Immature natural killer cell (primary cell): Measurements from ENCODE around the gene NEK2. TPM values are rescaled to one million over a fixed set of nuclear protein-coding genes. Genes with fewer than 3 reads are reported as not detected.
"Not testable (repeated sequence)": the region's sequence is repeated elsewhere in the genome, so short reads cannot be mapped to it uniquely, and the experiment has no call there.

ENCODE experiments used
- DNase-seq, 3 donors: peaks; one replicate each; pipeline ENCODE4 v3.0.0; 2022; ENCODE audit warnings: mixed read lengths in 1 of 3
- H3K27ac Mint-ChIP-seq, 6 donors: one replicate each; pipeline ENCODE4 v1.8.0; 2020; ENCODE audit warnings: mixed read lengths in 6 of 6, mild to moderate bottlenecking in 5 of 6, inconsistent platforms in 4 of 6, moderate library complexity in 3 of 6
- H3K27me3 Mint-ChIP-seq, 3 donors: one replicate each; pipeline ENCODE4 v1.8.0; 2020 to 2021; ENCODE audit warnings: low read depth in 3 of 3, mild to moderate bottlenecking in 3 of 3, mixed read lengths in 3 of 3, moderate library complexity in 3 of 3, inconsistent platforms in 1 of 3
- H3K36me3 Mint-ChIP-seq, 3 donors: one replicate each; pipeline ENCODE4 v1.8.0; 2020; ENCODE audit warnings: mixed read lengths in 3 of 3, inconsistent platforms in 2 of 3, mild to moderate bottlenecking in 2 of 3
- H3K4me1 Mint-ChIP-seq, 2 donors: one replicate each; pipeline ENCODE4 v1.8.0; 2020; ENCODE audit warnings: inconsistent platforms in 2 of 2, mild to moderate bottlenecking in 2 of 2, mixed read lengths in 2 of 2, moderate library complexity in 1 of 2
- H3K4me3 Mint-ChIP-seq, 5 donors: one replicate each; pipeline ENCODE4 v1.8.0; 2020; ENCODE audit warnings: mild to moderate bottlenecking in 5 of 5, mixed read lengths in 5 of 5, inconsistent platforms in 3 of 5, moderate library complexity in 3 of 5
- H3K9me3 Mint-ChIP-seq, 6 donors: one replicate each; pipeline ENCODE4 v1.8.0; 2020; ENCODE audit warnings: mild to moderate bottlenecking in 6 of 6, mixed read lengths in 6 of 6, inconsistent platforms in 4 of 6, moderate library complexity in 3 of 6
- polyA plus RNA-seq, 3 donors: library from polyadenylated mRNA; unstranded; fragments of 300-500 nt; fragmentation: Illumina TruSeq; gene quantifications; one replicate each; pipeline ENCODE4 v1.2.3, GENCODE V29; 2021

Gene NEK2
- polyA plus RNA-seq, 3 donors from 2014 or later: 0.39 to 1.4 (median 1.00) TPM

DNA sequence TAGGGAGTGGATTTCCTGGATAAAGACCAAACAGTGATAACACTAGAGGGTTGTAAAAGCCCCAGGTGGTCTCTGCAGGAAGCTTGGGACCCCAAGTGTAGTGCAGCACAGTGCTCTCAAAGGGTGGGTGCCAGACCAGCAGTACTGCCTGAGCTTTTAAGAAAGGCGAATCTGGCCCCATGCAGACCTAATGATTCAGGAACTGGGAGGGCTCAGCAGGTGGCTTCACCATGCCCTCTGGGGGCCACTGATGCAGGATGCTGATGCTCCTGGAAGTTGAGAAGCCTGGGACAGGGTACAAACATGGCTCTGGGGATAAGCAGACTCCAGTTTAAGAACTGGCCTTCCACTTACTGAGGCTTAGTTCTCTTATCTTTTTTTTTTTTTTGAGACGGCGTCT lies 29.1 kb upstream of the NEK2 start:
- peaks cover 2 to 4% (median 2%) of the 10 kb centered on the region in 3 donors for H3K27me3 Mint-ChIP-seq
- no peak overlapping the region for H3K27ac Mint-ChIP-seq
- no peak for DNase-seq
- no peaks in the 10 kb centered on the region for H3K36me3 Mint-ChIP-seq
- H3K9me3 Mint-ChIP-seq: no peaks in the 10 kb centered on the region
- H3K4me1 Mint-ChIP-seq: peaks cover 0 to under 1% of the 10 kb centered on the region in 2 donors
- H3K4me3 Mint-ChIP-seq: no peak overlapping the region

DNA sequence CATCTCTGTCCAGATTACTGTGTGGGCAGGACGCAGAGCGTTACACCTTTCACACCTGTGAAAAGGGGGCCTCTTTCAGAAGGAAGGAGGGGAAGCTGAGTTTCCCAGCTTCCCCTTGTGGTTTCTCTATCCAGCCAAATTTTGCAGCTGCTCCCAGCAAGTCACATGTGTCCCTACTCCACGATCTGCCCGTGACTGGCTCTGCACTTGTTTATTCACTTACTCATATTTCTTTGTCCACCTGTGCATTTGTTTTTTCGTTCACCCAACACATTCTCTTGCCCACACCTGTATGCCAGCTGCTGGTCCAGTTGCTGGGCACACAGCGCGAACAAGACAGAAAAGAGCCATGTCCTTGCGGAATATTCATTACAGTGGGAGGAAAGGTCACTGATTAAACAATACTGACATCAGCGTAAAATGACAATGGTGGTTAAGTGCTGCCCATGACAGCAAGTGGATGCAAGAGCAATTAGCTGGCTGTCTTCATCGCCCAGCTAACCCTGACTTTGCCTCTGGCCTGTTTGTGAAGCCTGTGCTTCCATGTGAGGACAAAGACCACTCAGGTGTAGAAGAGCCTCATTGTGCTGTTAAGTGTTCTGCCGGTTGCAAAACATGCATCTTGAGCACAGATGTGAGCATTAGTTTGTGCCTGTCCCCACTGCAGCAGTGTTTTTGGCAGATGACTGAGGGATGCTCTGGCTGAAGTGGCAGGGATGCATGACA lies 28.6 kb upstream of the NEK2 start:
- Mint-ChIP-seq H3K4me3 (no peak overlapping the region), H3K4me1 (peaks cover 0 to 4% of the 10 kb centered on the region in 2 donors), H3K27me3 (peaks cover 2 to 6% (median 4%) of the 10 kb centered on the region in 3 donors), H3K27ac (no peak overlapping the region), H3K36me3 (no peaks in the 10 kb centered on the region), H3K9me3 (no peaks in the 10 kb centered on the region)
- DNase-seq: no peak

DNA sequence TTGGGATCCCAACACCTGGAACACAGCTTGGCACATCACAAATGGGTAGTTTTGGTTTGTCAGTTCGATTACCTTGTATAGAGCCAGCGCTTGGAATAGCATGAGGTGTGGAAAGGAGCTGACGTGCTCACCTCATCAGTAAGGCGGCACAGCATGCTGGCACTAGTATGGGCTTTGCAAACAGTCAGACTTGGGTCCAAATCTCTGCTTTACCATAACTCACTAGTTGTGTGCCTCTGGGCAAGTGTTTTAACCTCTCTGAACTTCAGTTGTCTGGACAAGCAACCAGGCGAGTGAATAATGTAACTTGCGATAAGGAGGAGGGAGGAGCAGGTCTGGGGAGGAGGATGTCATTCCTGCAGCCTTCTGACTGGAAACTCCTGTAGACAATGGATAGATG lies 26.3 kb upstream of the NEK2 start:
- no peaks in the 10 kb centered on the region for H3K36me3 Mint-ChIP-seq
- H3K4me1 Mint-ChIP-seq: peaks cover 19 to 22% of the 10 kb centered on the region in 2 donors
- DNase-seq: no peak
- H3K9me3 Mint-ChIP-seq: no peaks in the 10 kb centered on the region
- H3K27me3 Mint-ChIP-seq: peaks cover 3 to 8% (median 4%) of the 10 kb centered on the region in 3 donors
- no peak overlapping the region for H3K27ac Mint-ChIP-seq
- no peak overlapping the region for H3K4me3 Mint-ChIP-seq

DNA sequence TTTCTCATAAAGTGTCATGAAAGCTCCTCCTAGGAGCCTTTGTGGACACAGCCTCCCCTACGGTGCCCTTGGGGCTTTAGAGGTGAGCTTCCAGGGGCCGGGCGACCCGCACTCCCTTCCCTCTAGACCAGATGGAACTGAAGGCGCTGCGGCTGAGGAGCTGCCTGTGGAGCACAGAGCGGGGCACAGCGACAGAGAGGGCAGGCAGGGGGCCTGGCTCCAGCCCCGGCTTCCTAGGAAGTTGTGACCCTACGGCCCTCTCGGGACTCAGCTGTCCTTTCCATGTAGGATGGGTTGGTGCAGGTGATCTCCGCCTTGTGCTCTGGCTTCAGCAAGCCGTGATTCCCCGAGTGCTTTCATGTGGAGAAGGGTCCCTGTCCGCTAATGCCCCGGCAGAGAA lies 23.6 kb upstream of the NEK2 start:
- Mint-ChIP-seq H3K27me3 (peaks cover 4 to 8% (median 8%) of the 10 kb centered on the region in 3 donors), H3K4me1 (peaks cover 46 to 47% of the 10 kb centered on the region in 2 donors), H3K27ac (peak overlapping the region in 1 of 6 donors; percentile 50), H3K9me3 (peaks cover 0 to 4% (median 2%) of the 10 kb centered on the region in 6 donors), H3K4me3 (peak overlapping the region in 4 of 5 donors; percentile 69 to 81 (median 78)), H3K36me3 (peaks cover 0 to 3% (median 0%) of the 10 kb centered on the region in 3 donors)
- no peak for DNase-seq

DNA sequence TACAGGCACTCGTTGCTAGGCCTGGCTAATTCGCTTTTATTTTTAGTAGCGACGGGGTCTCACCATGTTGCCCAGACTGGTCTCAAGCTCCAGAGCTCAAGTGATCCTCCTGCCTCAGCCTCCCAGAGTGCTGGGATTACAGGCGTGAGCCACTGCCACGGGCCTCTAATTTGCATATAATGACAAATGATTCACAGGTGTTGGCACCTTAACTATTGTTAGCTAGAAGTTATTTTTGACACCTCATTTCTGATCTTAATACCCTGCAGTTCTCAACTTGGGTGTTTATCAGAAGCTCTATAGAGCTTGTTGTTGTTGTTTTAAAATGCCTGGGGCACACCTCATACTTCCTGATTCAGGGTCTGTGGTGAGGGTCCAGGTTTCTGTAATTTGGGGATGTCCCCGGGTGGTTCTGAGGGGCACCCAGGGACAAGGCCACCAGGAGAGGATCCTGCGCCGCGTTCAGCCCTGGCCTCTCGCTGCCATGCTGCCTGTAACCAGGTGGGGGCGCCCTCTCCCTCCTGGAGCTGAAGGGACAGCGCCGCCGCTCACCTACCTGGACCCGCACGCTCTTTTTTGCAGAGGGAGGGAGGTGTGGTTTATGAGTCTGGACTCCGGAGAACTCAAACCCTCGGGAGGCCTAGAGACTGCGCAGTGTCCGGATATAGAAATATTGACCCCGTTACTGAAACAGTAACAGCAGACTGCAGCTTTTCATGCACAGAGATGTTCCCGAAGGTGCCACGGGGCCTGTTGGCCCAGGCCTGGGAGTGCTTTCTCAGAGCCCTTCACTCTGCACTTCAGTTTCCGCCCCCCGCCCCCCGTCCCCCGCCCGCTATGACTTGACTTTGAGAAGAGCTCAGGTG lies 23.0 kb upstream of the NEK2 start:
- Mint-ChIP-seq H3K9me3 (peaks cover 0 to 11% (median 3%) of the 10 kb centered on the region in 6 donors), H3K27me3 (peaks cover 4 to 8% (median 8%) of the 10 kb centered on the region in 3 donors), H3K4me3 (peak overlapping the region; percentile 69 to 81 (median 77)), H3K27ac (peak overlapping the region in 4 of 6 donors; percentile 17 to 85 (median 27)), H3K36me3 (peaks cover 0 to 6% (median 4%) of the 10 kb centered on the region in 3 donors), H3K4me1 (peaks cover 52 to 53% of the 10 kb centered on the region in 2 donors)
- peak; percentile 79 to 80 (median 79) for DNase-seq

DNA sequence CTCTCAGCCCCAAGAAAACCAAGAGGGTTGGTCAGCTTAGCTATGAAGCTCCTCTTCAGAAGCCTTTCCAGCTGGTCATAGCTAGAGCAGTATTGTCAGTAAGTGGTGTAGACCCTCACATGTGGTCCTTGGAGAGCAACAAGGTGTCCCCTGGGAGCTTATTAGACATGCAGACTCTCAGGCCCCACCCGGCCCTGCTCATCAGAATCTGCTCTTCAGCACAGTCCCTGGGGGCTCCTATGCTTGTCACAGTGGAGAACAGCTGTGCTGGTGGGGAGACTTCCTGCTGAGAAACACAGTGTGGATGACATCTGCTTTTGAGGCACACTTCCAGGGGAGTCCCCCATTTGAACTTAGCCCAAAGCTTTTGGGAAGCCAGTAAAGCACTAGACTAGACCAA lies 21.9 kb upstream of the NEK2 start:
- peaks cover 0 to 11% (median 3%) of the 10 kb centered on the region in 6 donors for H3K9me3 Mint-ChIP-seq
- H3K27me3 Mint-ChIP-seq: peaks cover 4 to 8% (median 8%) of the 10 kb centered on the region in 3 donors
- peak overlapping the region in 1 of 5 donors; percentile 59 for H3K4me3 Mint-ChIP-seq
- H3K36me3 Mint-ChIP-seq: peaks cover 0 to 6% (median 4%) of the 10 kb centered on the region in 3 donors
- DNase-seq: peak in 1 of 3 donors; percentile 7
- peak overlapping the region in 3 of 6 donors; percentile 63 to 79 (median 72) for H3K27ac Mint-ChIP-seq
- H3K4me1 Mint-ChIP-seq: peaks cover 57 to 63% of the 10 kb centered on the region in 2 donors

DNA sequence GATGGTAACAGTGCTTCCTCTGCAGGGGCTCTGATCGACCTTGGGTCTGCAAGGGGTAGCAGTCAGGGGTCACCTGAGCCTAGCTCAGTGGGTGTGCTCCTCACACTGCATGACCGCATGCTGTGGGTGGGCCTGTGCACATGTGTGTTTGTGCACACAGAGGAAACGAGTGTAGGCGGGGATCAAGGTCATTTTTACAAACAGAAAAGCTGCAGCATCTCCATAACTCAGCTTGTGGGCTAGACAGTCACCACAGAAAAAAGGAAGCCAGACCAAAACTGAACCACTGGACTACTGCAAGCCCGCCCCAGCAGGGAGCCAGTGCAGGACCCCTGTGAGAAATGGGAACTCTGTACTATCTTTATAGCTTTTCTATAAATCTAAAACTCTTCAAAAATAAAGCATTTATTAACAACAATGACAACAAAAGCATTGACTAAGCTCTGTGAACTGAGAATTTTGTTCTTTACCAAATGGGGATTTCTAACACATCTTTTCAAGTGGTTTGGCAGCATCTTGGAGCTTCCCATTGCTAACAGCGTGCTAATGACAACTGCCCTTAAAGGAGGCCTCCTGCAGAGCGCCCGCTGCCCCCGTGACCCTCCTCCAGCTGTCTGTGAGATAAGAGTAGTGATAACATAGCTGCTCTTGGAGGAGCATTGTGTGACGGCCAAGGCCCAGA lies 19.9 kb upstream of the NEK2 start:
- Mint-ChIP-seq H3K4me1 (peaks cover 76 to 84% of the 10 kb centered on the region in 2 donors), H3K27me3 (peaks cover 0 to 7% (median 5%) of the 10 kb centered on the region in 3 donors), H3K27ac (peak overlapping the region; percentile 75 to 94 (median 86)), H3K4me3 (peak overlapping the region; percentile 50 to 83 (median 65)), H3K36me3 (peaks cover 0 to 6% (median 4%) of the 10 kb centered on the region in 3 donors), H3K9me3 (peaks cover 0 to 11% (median 3%) of the 10 kb centered on the region in 6 donors)
- DNase-seq: peak; percentile 57 to 60 (median 58)

DNA sequence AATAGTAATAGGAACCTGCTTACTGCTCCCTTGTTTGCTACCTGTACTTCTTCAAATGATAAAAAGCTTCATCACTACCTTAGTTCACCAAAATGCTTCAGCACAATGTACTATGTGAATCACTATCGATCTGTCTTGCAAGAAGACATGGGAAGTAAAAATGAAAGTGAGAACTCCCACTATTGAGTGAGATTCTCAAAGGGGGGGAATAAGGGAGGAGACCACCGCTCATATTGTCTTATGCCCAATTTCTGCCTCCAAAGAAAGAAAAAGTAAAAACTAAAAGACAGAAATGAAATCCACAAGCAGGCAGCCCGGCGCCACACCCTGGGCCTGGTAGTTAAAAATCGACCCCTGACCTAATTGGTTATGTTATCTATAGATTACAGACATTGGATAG lies 18.5 kb upstream of the NEK2 start:
- not testable (repeated sequence) for H3K27me3 Mint-ChIP-seq, DNase-seq, H3K36me3 Mint-ChIP-seq
- Mint-ChIP-seq H3K4me1 (peaks cover 81 to 98% of the 10 kb centered on the region in 2 donors), H3K9me3 (peaks cover 0 to 11% (median 3%) of the 10 kb centered on the region in 6 donors), H3K4me3 (peak overlapping the region in 4 of 5 donors; percentile 36 to 57 (median 46)), H3K27ac (peak overlapping the region; percentile 46 to 94 (median 82))

DNA sequence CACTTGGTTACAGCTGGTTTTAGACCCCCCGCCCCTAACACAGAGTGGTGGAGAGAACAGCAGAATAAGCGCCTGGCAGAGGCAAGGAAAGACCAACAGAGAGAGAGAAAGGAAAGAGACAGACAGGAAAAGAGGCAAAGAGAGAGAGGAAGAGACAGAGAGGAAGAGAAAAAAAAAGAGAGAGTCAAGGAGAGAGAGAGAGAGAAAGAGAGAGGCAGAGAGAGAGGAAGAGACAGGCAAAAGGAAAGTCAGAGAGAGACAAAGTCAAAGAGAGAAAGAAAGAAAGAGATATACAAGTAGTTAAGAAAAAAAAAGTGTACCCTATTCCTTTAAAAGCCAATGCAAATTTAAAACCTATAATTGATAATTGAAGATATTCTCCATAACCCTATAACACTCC lies 13.0 kb upstream of the NEK2 start:
- peak overlapping the region; percentile 69 to 81 (median 80) for H3K4me3 Mint-ChIP-seq
- peaks cover 1 to 4% (median 2%) of the 10 kb centered on the region in 3 donors for H3K27me3 Mint-ChIP-seq
- no peaks in the 10 kb centered on the region for H3K36me3 Mint-ChIP-seq
- H3K27ac Mint-ChIP-seq: peak overlapping the region; percentile 73 to 96 (median 84)
- DNase-seq: no peak
- H3K9me3 Mint-ChIP-seq: peaks cover 0 to under 1% (median 0%) of the 10 kb centered on the region in 6 donors
- H3K4me1 Mint-ChIP-seq: peaks cover 52 to 68% of the 10 kb centered on the region in 2 donors

DNA sequence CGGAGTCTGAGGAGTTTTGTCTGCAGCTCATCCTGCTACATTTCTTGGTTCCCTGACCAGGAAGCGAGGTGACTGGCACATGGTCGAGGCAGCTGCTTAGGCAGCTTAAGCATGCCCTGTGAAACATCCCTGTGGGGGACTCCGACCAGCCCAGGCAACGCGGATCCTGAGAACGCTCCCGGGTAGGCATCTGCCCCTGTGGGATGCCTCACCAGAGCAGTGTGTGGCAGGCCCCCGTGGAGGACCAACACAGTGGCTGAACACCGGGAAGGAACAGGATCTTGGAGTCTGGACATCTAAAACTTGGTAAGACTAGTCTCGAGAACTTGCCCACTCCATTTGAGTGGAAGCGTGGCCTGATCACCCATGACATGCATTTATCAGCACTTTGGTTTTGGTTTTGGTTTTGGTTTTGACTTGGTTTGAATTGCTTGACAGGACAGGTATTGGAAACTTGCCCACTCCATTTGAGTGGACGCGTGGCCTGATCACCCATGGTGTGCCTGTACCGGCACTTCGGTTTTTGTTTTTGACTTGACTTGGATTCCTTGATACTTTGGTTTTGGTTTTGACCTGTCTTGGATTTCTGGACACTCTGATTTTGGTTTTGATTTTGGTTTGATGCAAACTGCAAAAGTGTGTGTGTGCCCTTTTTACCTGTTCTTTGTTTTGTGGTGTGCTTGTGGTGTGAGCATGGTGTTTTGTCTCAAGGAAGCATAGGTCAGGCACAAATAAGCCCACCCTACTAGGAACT lies 12.2 kb upstream of the NEK2 start:
- H3K4me3 Mint-ChIP-seq: peak overlapping the region; percentile 69 to 81 (median 80)
- H3K27ac Mint-ChIP-seq: peak overlapping the region; percentile 73 to 96 (median 84)
- no peaks in the 10 kb centered on the region for H3K9me3 Mint-ChIP-seq
- H3K27me3 Mint-ChIP-seq: peaks cover 1 to 4% (median 2%) of the 10 kb centered on the region in 3 donors
- H3K4me1 Mint-ChIP-seq: peaks cover 54 to 68% of the 10 kb centered on the region in 2 donors
- DNase-seq: peak; percentile 43 to 47 (median 47)
- no peaks in the 10 kb centered on the region for H3K36me3 Mint-ChIP-seq

DNA sequence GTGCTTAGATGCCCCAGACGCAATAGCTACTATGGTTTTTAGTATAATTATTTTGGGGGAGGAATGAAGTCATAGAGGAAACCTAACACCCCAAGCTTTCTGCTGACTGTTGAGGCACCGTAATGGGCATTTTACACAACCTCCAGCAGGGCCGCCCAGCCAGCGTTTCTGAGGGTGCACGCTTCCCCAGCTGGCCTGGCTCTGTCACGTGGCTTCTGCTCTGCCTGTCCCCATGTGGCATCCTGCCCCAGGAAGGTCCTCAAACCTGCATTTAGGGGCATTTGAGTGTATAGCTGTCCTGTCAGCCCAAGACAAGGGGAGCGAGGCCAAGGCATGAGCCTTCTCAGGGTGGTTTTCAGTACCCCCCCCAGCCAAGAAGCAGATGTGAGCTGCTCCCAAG lies 10.4 kb upstream of the NEK2 start:
- peaks cover 57 to 68% of the 10 kb centered on the region in 2 donors for H3K4me1 Mint-ChIP-seq
- peak overlapping the region in 2 of 6 donors; percentile 11 to 36 for H3K27ac Mint-ChIP-seq
- no peak for DNase-seq
- H3K36me3 Mint-ChIP-seq: no peaks in the 10 kb centered on the region
- peak overlapping the region in 1 of 5 donors; percentile 49 for H3K4me3 Mint-ChIP-seq
- peaks cover 1 to 7% (median 2%) of the 10 kb centered on the region in 3 donors for H3K27me3 Mint-ChIP-seq
- H3K9me3 Mint-ChIP-seq: no peaks in the 10 kb centered on the region

DNA sequence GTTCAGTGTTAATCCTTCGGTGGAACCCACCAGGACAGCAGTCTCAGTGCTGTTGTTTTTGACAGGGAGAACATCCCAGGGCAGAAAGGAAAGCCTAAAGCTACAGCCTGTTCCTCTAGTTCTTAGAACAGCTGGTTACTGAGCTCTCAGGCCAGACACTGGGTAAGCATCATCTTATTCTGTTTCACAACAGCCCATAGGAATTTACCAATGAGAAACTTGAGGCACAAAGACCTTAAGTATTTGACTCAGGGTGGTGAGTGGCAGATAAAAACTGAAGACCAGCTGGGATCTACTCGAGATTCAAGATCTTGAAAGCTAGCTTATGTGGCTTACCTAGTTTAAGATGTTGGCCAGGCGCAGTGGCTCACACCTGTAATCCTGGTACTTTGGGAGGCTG lies 9.4 kb upstream of the NEK2 start:
- Mint-ChIP-seq H3K4me1 (peaks cover 53 to 63% of the 10 kb centered on the region in 2 donors), H3K27ac (peak overlapping the region in 2 of 6 donors; percentile 42 to 55), H3K36me3 (no peaks in the 10 kb centered on the region), H3K4me3 (no peak overlapping the region), H3K9me3 (no peaks in the 10 kb centered on the region), H3K27me3 (peaks cover 1 to 7% (median 2%) of the 10 kb centered on the region in 3 donors)
- no peak for DNase-seq
